HepG2 (cell line): ENCODE results near the gene PWP1. TPM values are rescaled to one million over a fixed set of nuclear protein-coding genes. Genes with fewer than 3 reads are reported as not detected.
A peak's percentile ranks its signal among the peaks of the same experiment; 100 is the strongest.

ENCODE experiments used
- ATAD3A ChIP-seq: sonication (generic); formaldehyde crosslinking; IDR thresholded peaks from 2 replicates; pipeline ENCODE4 v1.4.0; 2020; ENCODE audit warnings: missing genetic modification reagents
- CCDC6 ChIP-seq: sonication (generic); formaldehyde crosslinking; IDR thresholded peaks from 2 replicates; pipeline ENCODE4 v1.8.1; 2022; ENCODE audit warnings: mild to moderate bottlenecking, missing genetic modification reagents, moderate library complexity
- CERS6 ChIP-seq: sonication (generic); formaldehyde crosslinking; IDR thresholded peaks from 2 replicates; pipeline ENCODE4 v1.5.0; 2020; ENCODE audit warnings: missing genetic modification reagents
- ELF4 ChIP-seq: sonication (generic); formaldehyde crosslinking; IDR thresholded peaks from 2 replicates; pipeline ENCODE4 v1.5.0; 2020; ENCODE audit warnings: missing genetic modification reagents, mild to moderate bottlenecking, moderate library complexity, borderline replicate concordance
- GLMP ChIP-seq: sonication (generic); formaldehyde crosslinking; IDR thresholded peaks from 2 replicates; pipeline ENCODE4 v1.9.0; 2021; ENCODE audit warnings: missing genetic modification reagents, mild to moderate bottlenecking, borderline replicate concordance
- GMEB1 ChIP-seq: sonication (generic); formaldehyde crosslinking; IDR thresholded peaks from 2 replicates; pipeline ENCODE4 v1.5.1; 2020; ENCODE audit warnings: missing genetic modification reagents, mild to moderate bottlenecking, borderline replicate concordance
- KDM1A ChIP-seq: IDR thresholded peaks from 2 replicates; pipeline ENCODE4 v1.6.1; 2016; ENCODE audit warnings: missing compliant biosample characterization
- MAFF ChIP-seq: IDR thresholded peaks from 2 replicates; pipeline ENCODE4 v1.6.1; 2011; ENCODE audit warnings: low read depth, low read length, improper control_type of control experiment
- MAFG ChIP-seq: sonication (generic); formaldehyde crosslinking; IDR thresholded peaks from 2 replicates; pipeline ENCODE4 v1.5.1; 2020; ENCODE audit warnings: mild to moderate bottlenecking, missing genetic modification reagents
- MEF2D ChIP-seq: sonication (generic); formaldehyde crosslinking; IDR thresholded peaks from 2 replicates; pipeline ENCODE4 v1.5.1; 2020; ENCODE audit warnings: mild to moderate bottlenecking, missing genetic modification reagents
- POGK ChIP-seq: sonication (generic); formaldehyde crosslinking; conservative IDR thresholded peaks from 2 replicates; pipeline ENCODE4 v1.8.0; 2022; ENCODE audit warnings: mild to moderate bottlenecking, moderate library complexity, missing genetic modification reagents
- SP140L ChIP-seq: sonication (generic); formaldehyde crosslinking; IDR thresholded peaks from 2 replicates; pipeline ENCODE4 v1.4.0; 2020; ENCODE audit warnings: missing genetic modification reagents, borderline replicate concordance
- YY1 ChIP-seq: IDR thresholded peaks from 2 replicates; pipeline ENCODE4 v1.6.1; 2011; ENCODE audit warnings: low read length, low read depth, moderate library complexity, mild to moderate bottlenecking; ENCODE audit not compliant: insufficient read depth, insufficient replicate concordance
- ZNF205 ChIP-seq: IDR thresholded peaks from 2 replicates; pipeline ENCODE4 v1.6.1; 2018; ENCODE audit warnings: missing biosample characterization, missing genetic modification reagents
- ZNF263 ChIP-seq: sonication (generic); formaldehyde crosslinking; IDR thresholded peaks from 2 replicates; pipeline ENCODE4 v1.4.0; 2020; ENCODE audit warnings: missing genetic modification reagents
- ZNF3 ChIP-seq: IDR thresholded peaks from 2 replicates; pipeline ENCODE4 v1.7.0; 2017; ENCODE audit warnings: inconsistent platforms
- ZNF33A ChIP-seq: sonication (generic); formaldehyde crosslinking; IDR thresholded peaks from 2 replicates; pipeline ENCODE4 v1.5.1; 2020; ENCODE audit warnings: missing genetic modification reagents, mild to moderate bottlenecking, moderate library complexity, borderline replicate concordance
- ZNF362 ChIP-seq: sonication (generic); formaldehyde crosslinking; IDR thresholded peaks from 2 replicates; pipeline ENCODE4 v1.4.0; 2020; ENCODE audit warnings: missing genetic modification reagents, mild to moderate bottlenecking, borderline replicate concordance
- ZNF549 ChIP-seq: sonication (generic); formaldehyde crosslinking; IDR thresholded peaks from 2 replicates; pipeline ENCODE4 v1.5.0; 2020; ENCODE audit warnings: missing genetic modification reagents
- ZNF747 ChIP-seq: sonication (generic); formaldehyde crosslinking; IDR thresholded peaks from 2 replicates; pipeline ENCODE4 v1.8.1; 2023; ENCODE audit warnings: missing genetic modification reagents, mild to moderate bottlenecking, borderline replicate concordance
- ZNF816 ChIP-seq: sonication (generic); formaldehyde crosslinking; IDR thresholded peaks from 2 replicates; pipeline ENCODE4 v1.8.0; 2022; ENCODE audit warnings: missing genetic modification reagents, mild to moderate bottlenecking, borderline replicate concordance
- polyA plus RNA-seq, 8 experiments: library from polyadenylated mRNA; depleted of rRNA in 3 of 8; stranded (reverse) in 7 of 8; unstranded in 1 of 8; fragments of >200 nt; fragmentation: Illumina TruSeq in 4 of 8; extraction: Trizol in 4 of 8; gene quantifications; 2 replicates each; pipeline versions ENCODE4 v1.2.1 to v1.2.3, GENCODE V29; 2011 to 2016; ENCODE audit warnings: low read depth in 4 of 8, missing spikeins in 1 of 8, mixed read lengths in 1 of 8; ENCODE audit not compliant: insufficient read depth in 1 of 8
- total RNA-seq, 5 experiments: library from RNA; depleted of rRNA; stranded (reverse); fragments of >200 nt; fragmentation: Illumina TruSeq; extraction: Trizol; gene quantifications; 2 replicates each; pipeline ENCODE4 v1.2.3, GENCODE V29; 2016; ENCODE audit warnings: low read depth in 1 of 5

Gene PWP1
- total and polyA plus RNA-seq, 2 of the 13 experiments (the other 11 are each of a cell fraction or from before 2014, with no cell fraction given): 65.9 to 70.2 TPM

- TF ChIP-seq GLMP (CRISPR knock-in tag): no peak
- TF ChIP-seq ZNF3 (CRISPR knock-in tag): no peak
- TF ChIP-seq CCDC6: no peak
- TF ChIP-seq SP140L (CRISPR knock-in tag): no peak
- no peak for TF ChIP-seq ELF4 (CRISPR knock-in tag)
- TF ChIP-seq ZNF205 (CRISPR knock-in tag): 0 out of 2 replicates have a peak, but pooled peaks have one; percentile 22
- TF ChIP-seq ZNF362: no peak
- no peak for TF ChIP-seq ATAD3A (CRISPR knock-in tag)
- TF ChIP-seq ZNF549: no peak
- no peak; the same call in 1 of the 2 replicates for TF ChIP-seq GMEB1 (CRISPR knock-in tag)
- TF ChIP-seq MAFF: no peak
- peak; percentile 73; the same call in 1 of the 2 replicates for TF ChIP-seq ZNF816 (CRISPR knock-in tag)
- TF ChIP-seq ZNF263 (CRISPR knock-in tag): peak; percentile 85
- no peak for TF ChIP-seq POGK (CRISPR knock-in tag)
- no peak for TF ChIP-seq ZNF747 (CRISPR knock-in tag)
- no peak for TF ChIP-seq KDM1A (CRISPR knock-in tag)
- TF ChIP-seq ZNF33A (CRISPR knock-in tag): no peak
- no peak; the same call in 1 of the 2 replicates for TF ChIP-seq MEF2D (CRISPR knock-in tag)
- TF ChIP-seq CERS6 (CRISPR knock-in tag): no peak
- no peak for TF ChIP-seq MAFG (CRISPR knock-in tag)
- TF ChIP-seq YY1: no peak
Measured at GRCh38 chr12:107681836-107682820, 3.5 kb upstream of the PWP1 start (continued).
